HG02623 (cell line): ENCODE measurements around the gene IQCM.

Experiments
- ATAC-seq: cut with Tn5 transposase; IDR thresholded peaks from one replicate; pipeline ENCODE4 v1.9.1; 2021; ENCODE audit warnings: moderate library complexity; ENCODE audit not compliant: unreplicated experiment

The IQCM gene

GRCh38 chr4:149322203-149322602, 493.4 kb downstream of the IQCM start:
- no peak for ATAC-seq

- no peak for ATAC-seq
Measured at GRCh38 chr4:149321438-149321837, 494.2 kb downstream of the IQCM start.

DNA sequence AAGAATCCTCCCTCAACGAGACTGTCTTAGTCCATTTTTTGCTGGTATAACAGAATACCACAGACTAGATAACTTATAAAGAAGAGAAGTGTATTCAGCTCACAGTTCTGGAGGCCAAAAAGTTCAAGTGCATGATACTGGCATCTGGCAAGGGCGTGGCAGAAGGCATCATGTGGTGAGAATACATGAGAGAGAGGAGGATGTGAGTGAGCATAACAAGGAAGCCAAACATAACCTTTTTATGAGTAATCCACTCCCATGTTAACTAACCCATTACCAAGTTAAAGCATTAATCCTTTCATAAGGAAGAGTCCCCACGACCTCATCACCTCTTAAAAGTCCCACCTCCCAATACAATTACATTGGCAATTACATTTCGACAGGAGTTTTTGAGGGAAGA, 504.6 kb downstream of the IQCM start:
- no peak for ATAC-seq

GRCh38 chr4:149306537-149306936, 509.1 kb downstream of the IQCM start:
- ATAC-seq, result no peak
